WTC11 (cell line): ENCODE measurements around the gene CD19. TPM values are rescaled to one million over a fixed set of nuclear protein-coding genes. Genes with fewer than 3 reads are reported as not detected.

Experiments used
- ATAC-seq: fragments of 200-7000 bp; cut with Tn5 transposase; 2 replicates; pipeline ENCODE4 v1.10.0; 2021; ENCODE audit warnings: mild to moderate bottlenecking, moderate library complexity
- CTCF ChIA-PET: fragments of 300-600 bp; sonication (Branson Sonifier 250); formaldehyde crosslinking; loops from one replicate; lab custom pipeline; 2021; ENCODE audit warnings: antibody characterized with exemption; lab: Charles Lee
- POLR2A ChIA-PET: fragments of 350-600 bp; sonication (Branson Sonifier 250); formaldehyde crosslinking; loops from one replicate; lab custom pipeline; 2021; ENCODE audit warnings: antibody characterized with exemption; lab: Charles Lee
- DNase-seq: peaks from one replicate; pipeline ENCODE4 v3.0.0; 2021; ENCODE audit warnings: low spot score
- H3K27ac Mint-ChIP-seq: 2 replicates; pipeline ENCODE4 v1.8.0; 2021; ENCODE audit warnings: mixed read lengths
- H3K27me3 Mint-ChIP-seq: 2 replicates; pipeline ENCODE4 v1.8.0; 2021; ENCODE audit warnings: low read depth, mild to moderate bottlenecking, moderate library complexity, mixed read lengths
- H3K36me3 Mint-ChIP-seq: 2 replicates; pipeline ENCODE4 v1.8.0; 2021; ENCODE audit warnings: mixed read lengths
- H3K4me1 Mint-ChIP-seq: 2 replicates; pipeline ENCODE4 v1.8.0; 2022; ENCODE audit warnings: mixed read lengths
- H3K4me3 Mint-ChIP-seq: 2 replicates; pipeline ENCODE4 v1.8.0; 2021; ENCODE audit warnings: mild to moderate bottlenecking, moderate library complexity, mixed read lengths
- H3K9me3 Mint-ChIP-seq: 2 replicates; pipeline ENCODE4 v1.8.0; 2021; ENCODE audit warnings: mixed read lengths
- FOXK1 ChIP-seq: sonication (generic); formaldehyde crosslinking; IDR thresholded peaks from 2 replicates; pipeline ENCODE4 v1.8.0; 2022; ENCODE audit warnings: mild to moderate bottlenecking, moderate library complexity, missing genetic modification reagents
- GRHL2 ChIP-seq: fragments of 250-450 bp; sonication (Bioruptor Pico); IDR thresholded peaks from 2 replicates; pipeline ENCODE4 v1.8.0; 2022; ENCODE audit warnings: mild to moderate bottlenecking, moderate library complexity; ENCODE audit not compliant: insufficient replicate concordance, severe bottlenecking
- JAZF1 ChIP-seq: fragments of 250-450 bp; sonication (Bioruptor Pico); IDR thresholded peaks from 2 replicates; pipeline ENCODE4 v1.9.0; 2021; ENCODE audit warnings: moderate library complexity, mild to moderate bottlenecking, inconsistent platforms
- MYBL2 ChIP-seq: sonication (generic); formaldehyde crosslinking; IDR thresholded peaks from 2 replicates; pipeline ENCODE4 v1.8.1; 2023; ENCODE audit warnings: mild to moderate bottlenecking, moderate library complexity, missing genetic modification reagents
- NFE2L1 ChIP-seq: sonication (generic); formaldehyde crosslinking; IDR thresholded peaks from 2 replicates; pipeline ENCODE4 v1.8.1; 2023; ENCODE audit warnings: missing genetic modification reagents
- NR3C1 ChIP-seq: sonication (generic); formaldehyde crosslinking; conservative IDR thresholded peaks from 2 replicates; pipeline ENCODE4 v1.8.1; 2023; ENCODE audit warnings: low read depth, mild to moderate bottlenecking, missing genetic modification reagents
- RORB ChIP-seq: fragments of 250-450 bp; sonication (Bioruptor Pico); IDR thresholded peaks from 2 replicates; pipeline ENCODE4 v1.9.0; 2021; ENCODE audit warnings: mild to moderate bottlenecking
- SP1 ChIP-seq: sonication (generic); formaldehyde crosslinking; conservative IDR thresholded peaks from 2 replicates; pipeline ENCODE4 v1.8.1; 2022; ENCODE audit warnings: missing genetic modification reagents
- ZBTB21 ChIP-seq: sonication (generic); formaldehyde crosslinking; IDR thresholded peaks from 2 replicates; pipeline ENCODE4 v1.8.1; 2023; ENCODE audit warnings: mild to moderate bottlenecking, missing genetic modification reagents, borderline replicate concordance
- ZNF121 ChIP-seq: sonication (generic); formaldehyde crosslinking; IDR thresholded peaks from 2 replicates; pipeline ENCODE4 v1.8.0; 2023; ENCODE audit warnings: missing genetic modification reagents
- ZNF671 ChIP-seq: fragments of 250-450 bp; sonication (Bioruptor Pico); IDR thresholded peaks from 2 replicates; pipeline ENCODE4 v1.8.0; 2021; ENCODE audit warnings: mild to moderate bottlenecking
- total RNA-seq: library from RNA; stranded (reverse); gene quantifications from 3 replicates; pipeline ENCODE4 v1.2.3, GENCODE V29; 2021
- TF ChIP-seq, protein P1 (sequence below): sonication (generic); formaldehyde crosslinking; IDR thresholded peaks from 2 replicates; pipeline ENCODE4 v1.8.1; 2023; ENCODE audit warnings: mild to moderate bottlenecking, missing genetic modification reagents, moderate library complexity
- TF ChIP-seq, protein P2 (sequence below): fragments of 250-450 bp; sonication (Bioruptor Pico); IDR thresholded peaks from 2 replicates; pipeline ENCODE4 v1.9.0; 2021; ENCODE audit warnings: mild to moderate bottlenecking, borderline replicate concordance
- TF ChIP-seq, protein P3 (sequence below): sonication (generic); formaldehyde crosslinking; IDR thresholded peaks from 2 replicates; pipeline ENCODE4 v1.8.1; 2022; ENCODE audit warnings: mild to moderate bottlenecking, missing genetic modification reagents, moderate library complexity, borderline replicate concordance
- TF ChIP-seq, protein P4 (sequence below): fragments of 200-600 bp; IDR thresholded peaks from 2 replicates; pipeline ENCODE4 v1.8.0; 2022; ENCODE audit warnings: antibody characterized with exemption
- TF ChIP-seq, protein P5 (sequence below): sonication (generic); formaldehyde crosslinking; conservative IDR thresholded peaks from 2 replicates; pipeline ENCODE4 v1.8.1; 2023; ENCODE audit warnings: mild to moderate bottlenecking, low read depth, missing genetic modification reagents, moderate library complexity

The CD19 gene
- total RNA-seq, 1 experiment from 2014 or later, result 0.90 TPM

DNA sequence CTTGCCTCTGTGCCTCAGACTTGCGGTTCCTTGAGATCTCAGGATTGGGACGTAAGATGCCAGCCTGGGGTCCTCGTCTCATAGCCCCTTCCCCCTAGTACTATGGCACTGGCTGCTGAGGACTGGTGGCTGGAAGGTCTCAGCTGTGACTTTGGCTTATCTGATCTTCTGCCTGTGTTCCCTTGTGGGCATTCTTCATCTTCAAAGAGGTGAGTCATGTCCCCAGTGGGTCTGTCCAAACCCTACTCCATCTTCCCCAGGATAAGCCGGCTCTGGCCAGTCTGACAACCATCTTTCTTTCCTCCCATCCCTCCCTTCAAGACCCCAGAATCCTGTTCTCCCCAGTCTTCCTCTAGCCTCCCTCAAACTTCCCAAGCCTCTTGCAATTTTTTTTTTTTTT lies 3.6 kb downstream of the CD19 start:
- ATAC-seq (no peak), DNase-seq (no peak)
- POLR2A ChIA-PET, result no interaction called here
- Mint-ChIP-seq H3K9me3 (no peaks in the 10 kb centered on the region), H3K4me3 (no peak overlapping the region; the same call in 1 of the 2 replicates), H3K4me1 (peaks cover 8% of the 10 kb centered on the region), H3K27me3 (peaks cover 20% of the 10 kb centered on the region), H3K27ac (no peak overlapping the region), H3K36me3 (no peaks in the 10 kb centered on the region)
- CTCF ChIA-PET, result no interaction called here
- TF ChIP-seq RORB (CRISPR knock-in tag) (no peak), NR3C1 (CRISPR knock-in tag) (no peak), FOXK1 (CRISPR knock-in tag) (no peak), ZNF121 (CRISPR knock-in tag) (no peak), ZBTB21 (no peak), JAZF1 (CRISPR knock-in tag) (no peak), ZNF671 (CRISPR knock-in tag) (no peak), MYBL2 (CRISPR knock-in tag) (no peak), NFE2L1 (CRISPR knock-in tag) (no peak), SP1 (CRISPR knock-in tag) (no peak), GRHL2 (CRISPR knock-in tag) (no peak)
- TF ChIP-seq, protein P1, sequence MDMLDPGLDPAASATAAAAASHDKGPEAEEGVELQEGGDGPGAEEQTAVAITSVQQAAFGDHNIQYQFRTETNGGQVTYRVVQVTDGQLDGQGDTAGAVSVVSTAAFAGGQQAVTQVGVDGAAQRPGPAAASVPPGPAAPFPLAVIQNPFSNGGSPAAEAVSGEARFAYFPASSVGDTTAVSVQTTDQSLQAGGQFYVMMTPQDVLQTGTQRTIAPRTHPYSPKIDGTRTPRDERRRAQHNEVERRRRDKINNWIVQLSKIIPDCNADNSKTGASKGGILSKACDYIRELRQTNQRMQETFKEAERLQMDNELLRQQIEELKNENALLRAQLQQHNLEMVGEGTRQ (CRISPR knock-in tag), result no peak
- TF ChIP-seq, protein P2, sequence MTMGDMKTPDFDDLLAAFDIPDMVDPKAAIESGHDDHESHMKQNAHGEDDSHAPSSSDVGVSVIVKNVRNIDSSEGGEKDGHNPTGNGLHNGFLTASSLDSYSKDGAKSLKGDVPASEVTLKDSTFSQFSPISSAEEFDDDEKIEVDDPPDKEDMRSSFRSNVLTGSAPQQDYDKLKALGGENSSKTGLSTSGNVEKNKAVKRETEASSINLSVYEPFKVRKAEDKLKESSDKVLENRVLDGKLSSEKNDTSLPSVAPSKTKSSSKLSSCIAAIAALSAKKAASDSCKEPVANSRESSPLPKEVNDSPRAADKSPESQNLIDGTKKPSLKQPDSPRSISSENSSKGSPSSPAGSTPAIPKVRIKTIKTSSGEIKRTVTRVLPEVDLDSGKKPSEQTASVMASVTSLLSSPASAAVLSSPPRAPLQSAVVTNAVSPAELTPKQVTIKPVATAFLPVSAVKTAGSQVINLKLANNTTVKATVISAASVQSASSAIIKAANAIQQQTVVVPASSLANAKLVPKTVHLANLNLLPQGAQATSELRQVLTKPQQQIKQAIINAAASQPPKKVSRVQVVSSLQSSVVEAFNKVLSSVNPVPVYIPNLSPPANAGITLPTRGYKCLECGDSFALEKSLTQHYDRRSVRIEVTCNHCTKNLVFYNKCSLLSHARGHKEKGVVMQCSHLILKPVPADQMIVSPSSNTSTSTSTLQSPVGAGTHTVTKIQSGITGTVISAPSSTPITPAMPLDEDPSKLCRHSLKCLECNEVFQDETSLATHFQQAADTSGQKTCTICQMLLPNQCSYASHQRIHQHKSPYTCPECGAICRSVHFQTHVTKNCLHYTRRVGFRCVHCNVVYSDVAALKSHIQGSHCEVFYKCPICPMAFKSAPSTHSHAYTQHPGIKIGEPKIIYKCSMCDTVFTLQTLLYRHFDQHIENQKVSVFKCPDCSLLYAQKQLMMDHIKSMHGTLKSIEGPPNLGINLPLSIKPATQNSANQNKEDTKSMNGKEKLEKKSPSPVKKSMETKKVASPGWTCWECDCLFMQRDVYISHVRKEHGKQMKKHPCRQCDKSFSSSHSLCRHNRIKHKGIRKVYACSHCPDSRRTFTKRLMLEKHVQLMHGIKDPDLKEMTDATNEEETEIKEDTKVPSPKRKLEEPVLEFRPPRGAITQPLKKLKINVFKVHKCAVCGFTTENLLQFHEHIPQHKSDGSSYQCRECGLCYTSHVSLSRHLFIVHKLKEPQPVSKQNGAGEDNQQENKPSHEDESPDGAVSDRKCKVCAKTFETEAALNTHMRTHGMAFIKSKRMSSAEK (CRISPR knock-in tag), result no peak
- TF ChIP-seq, protein P3, sequence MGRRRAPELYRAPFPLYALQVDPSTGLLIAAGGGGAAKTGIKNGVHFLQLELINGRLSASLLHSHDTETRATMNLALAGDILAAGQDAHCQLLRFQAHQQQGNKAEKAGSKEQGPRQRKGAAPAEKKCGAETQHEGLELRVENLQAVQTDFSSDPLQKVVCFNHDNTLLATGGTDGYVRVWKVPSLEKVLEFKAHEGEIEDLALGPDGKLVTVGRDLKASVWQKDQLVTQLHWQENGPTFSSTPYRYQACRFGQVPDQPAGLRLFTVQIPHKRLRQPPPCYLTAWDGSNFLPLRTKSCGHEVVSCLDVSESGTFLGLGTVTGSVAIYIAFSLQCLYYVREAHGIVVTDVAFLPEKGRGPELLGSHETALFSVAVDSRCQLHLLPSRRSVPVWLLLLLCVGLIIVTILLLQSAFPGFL (CRISPR knock-in tag), result no peak
- TF ChIP-seq, protein P4, sequence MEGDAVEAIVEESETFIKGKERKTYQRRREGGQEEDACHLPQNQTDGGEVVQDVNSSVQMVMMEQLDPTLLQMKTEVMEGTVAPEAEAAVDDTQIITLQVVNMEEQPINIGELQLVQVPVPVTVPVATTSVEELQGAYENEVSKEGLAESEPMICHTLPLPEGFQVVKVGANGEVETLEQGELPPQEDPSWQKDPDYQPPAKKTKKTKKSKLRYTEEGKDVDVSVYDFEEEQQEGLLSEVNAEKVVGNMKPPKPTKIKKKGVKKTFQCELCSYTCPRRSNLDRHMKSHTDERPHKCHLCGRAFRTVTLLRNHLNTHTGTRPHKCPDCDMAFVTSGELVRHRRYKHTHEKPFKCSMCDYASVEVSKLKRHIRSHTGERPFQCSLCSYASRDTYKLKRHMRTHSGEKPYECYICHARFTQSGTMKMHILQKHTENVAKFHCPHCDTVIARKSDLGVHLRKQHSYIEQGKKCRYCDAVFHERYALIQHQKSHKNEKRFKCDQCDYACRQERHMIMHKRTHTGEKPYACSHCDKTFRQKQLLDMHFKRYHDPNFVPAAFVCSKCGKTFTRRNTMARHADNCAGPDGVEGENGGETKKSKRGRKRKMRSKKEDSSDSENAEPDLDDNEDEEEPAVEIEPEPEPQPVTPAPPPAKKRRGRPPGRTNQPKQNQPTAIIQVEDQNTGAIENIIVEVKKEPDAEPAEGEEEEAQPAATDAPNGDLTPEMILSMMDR, result no peak
- TF ChIP-seq, protein P5, sequence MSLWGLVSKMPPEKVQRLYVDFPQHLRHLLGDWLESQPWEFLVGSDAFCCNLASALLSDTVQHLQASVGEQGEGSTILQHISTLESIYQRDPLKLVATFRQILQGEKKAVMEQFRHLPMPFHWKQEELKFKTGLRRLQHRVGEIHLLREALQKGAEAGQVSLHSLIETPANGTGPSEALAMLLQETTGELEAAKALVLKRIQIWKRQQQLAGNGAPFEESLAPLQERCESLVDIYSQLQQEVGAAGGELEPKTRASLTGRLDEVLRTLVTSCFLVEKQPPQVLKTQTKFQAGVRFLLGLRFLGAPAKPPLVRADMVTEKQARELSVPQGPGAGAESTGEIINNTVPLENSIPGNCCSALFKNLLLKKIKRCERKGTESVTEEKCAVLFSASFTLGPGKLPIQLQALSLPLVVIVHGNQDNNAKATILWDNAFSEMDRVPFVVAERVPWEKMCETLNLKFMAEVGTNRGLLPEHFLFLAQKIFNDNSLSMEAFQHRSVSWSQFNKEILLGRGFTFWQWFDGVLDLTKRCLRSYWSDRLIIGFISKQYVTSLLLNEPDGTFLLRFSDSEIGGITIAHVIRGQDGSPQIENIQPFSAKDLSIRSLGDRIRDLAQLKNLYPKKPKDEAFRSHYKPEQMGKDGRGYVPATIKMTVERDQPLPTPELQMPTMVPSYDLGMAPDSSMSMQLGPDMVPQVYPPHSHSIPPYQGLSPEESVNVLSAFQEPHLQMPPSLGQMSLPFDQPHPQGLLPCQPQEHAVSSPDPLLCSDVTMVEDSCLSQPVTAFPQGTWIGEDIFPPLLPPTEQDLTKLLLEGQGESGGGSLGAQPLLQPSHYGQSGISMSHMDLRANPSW, result no peak
